PC-3 (cell line): ENCODE results near the gene IGFALS. TPM values are rescaled to one million over a fixed set of nuclear protein-coding genes. Genes with fewer than 3 reads are reported as not detected.

Source experiments
- ATAC-seq: fragments of 200-7000 bp; cut with Tn5 transposase; 2 replicates; pipeline ENCODE4 v1.9.1; 2020; ENCODE audit warnings: mild to moderate bottlenecking, moderate library complexity
- BruUV-seq: library from RNA; stranded (reverse); fragments of 400-500 nt; replicated peaks from 2 replicates; lab custom pipeline; 2021; lab: Mats Ljungman, UMichigan
- CTCF ChIA-PET: fragments of 300-600 bp; sonication (Branson Sonifier 250); formaldehyde crosslinking; loops from one replicate; lab custom pipeline; 2022; ENCODE audit warnings: antibody characterized with exemption; lab: Charles Lee
- POLR2A ChIA-PET: fragments of 300-600 bp; sonication (Branson Sonifier 250); formaldehyde crosslinking; loops from one replicate; lab custom pipeline; 2022; ENCODE audit warnings: antibody characterized with exemption; ENCODE audit not compliant: unreplicated experiment; lab: Charles Lee
- DNase-seq: peaks from one replicate; pipeline ENCODE4 v3.0.0-alpha.2; 2015
- H2AFZ ChIP-seq: fragments of 300-600 bp; sonication (generic); 2 replicates; pipeline ENCODE4 v1.6.0; 2016; ENCODE audit warnings: antibody characterized with exemption, low read length
- H3F3A ChIP-seq: fragments of 300-600 bp; sonication (generic); one replicate; pipeline ENCODE4 v1.6.0; 2017; ENCODE audit warnings: antibody characterized with exemption, low read length, control low read depth, mild to moderate bottlenecking; ENCODE audit not compliant: unreplicated experiment
- H3K27ac ChIP-seq: fragments of 300-600 bp; sonication (generic); 2 replicates; pipeline ENCODE4 v1.5.1; 2016; ENCODE audit warnings: mild to moderate bottlenecking, low read length
- H3K27me3 ChIP-seq: fragments of 300-600 bp; sonication (generic); 2 replicates; pipeline ENCODE4 v1.6.1; 2016; ENCODE audit warnings: low read length, mixed read lengths
- H3K36me3 ChIP-seq: fragments of 300-600 bp; sonication (generic); 2 replicates; pipeline ENCODE4 v1.6.1; 2016; ENCODE audit warnings: low read depth, mixed run types, low read length, mixed read lengths
- H3K4me1 ChIP-seq: fragments of 300-600 bp; sonication (generic); 2 replicates; pipeline ENCODE4 v1.5.1; 2016; ENCODE audit warnings: low read length; ENCODE audit not compliant: insufficient read depth
- H3K4me2 ChIP-seq: fragments of 300-600 bp; sonication (generic); 2 replicates; pipeline ENCODE4 v1.6.0; 2016; ENCODE audit warnings: low read length
- H3K4me3 ChIP-seq: fragments of 300-600 bp; sonication (generic); 2 replicates; pipeline ENCODE4 v1.5.1; 2016; ENCODE audit warnings: mild to moderate bottlenecking, low read length, mixed read lengths
- H3K79me2 ChIP-seq: fragments of 300-600 bp; sonication (generic); 2 replicates; pipeline ENCODE4 v1.6.1; 2017; ENCODE audit warnings: low read length, mixed read lengths
- H3K9ac ChIP-seq: fragments of 300-600 bp; sonication (generic); 2 replicates; pipeline ENCODE4 v1.6.0; 2016; ENCODE audit warnings: mild to moderate bottlenecking, low read length
- H3K9me2 ChIP-seq: fragments of 300-600 bp; sonication (generic); replicated peaks from 2 replicates; pipeline ENCODE4 v1.6.1; 2016; ENCODE audit warnings: mixed run types, low read length, mixed read lengths
- H3K9me3 ChIP-seq: fragments of 300-600 bp; sonication (generic); 2 replicates; pipeline ENCODE4 v1.6.1; 2016; ENCODE audit warnings: low read length, mixed read lengths
- H4K20me1 ChIP-seq: fragments of 300-600 bp; sonication (generic); 2 replicates; pipeline ENCODE4 v1.6.1; 2016; ENCODE audit warnings: low read length, mixed read lengths
- CTCF ChIP-seq: fragments of 300-600 bp; sonication (generic); conservative IDR thresholded peaks from 2 replicates; pipeline ENCODE4 v1.5.1; 2017; ENCODE audit warnings: antibody characterized with exemption, low read depth, mild to moderate bottlenecking, low read length
- EZH2 ChIP-seq: fragments of 300-600 bp; sonication (generic); IDR thresholded peaks from one replicate; pipeline ENCODE4 v1.6.1; 2017; ENCODE audit warnings: antibody characterized with exemption, mild to moderate bottlenecking, low read length; ENCODE audit not compliant: unreplicated experiment
- EZH2phosphoT487 ChIP-seq: fragments of 300-600 bp; sonication (generic); IDR thresholded peaks from 2 replicates; pipeline ENCODE4 v1.6.1; 2018; ENCODE audit warnings: mild to moderate bottlenecking, antibody characterized with exemption, low read length, borderline replicate concordance
- intact Hi-C: fragments of 100-400 bp; cut with micrococcal nuclease; formaldehyde crosslinking; loops from 2 replicates; pipeline ENCODE4 v1.9.0; 2023
- total RNA-seq: library from RNA; depleted of rRNA; stranded (reverse); fragments of >200 nt; gene quantifications from 2 replicates; pipeline ENCODE4 v1.2.3, GENCODE V29; 2014

The IGFALS gene
- total RNA-seq, 1 experiment from 2014 or later: not detected

DNA sequence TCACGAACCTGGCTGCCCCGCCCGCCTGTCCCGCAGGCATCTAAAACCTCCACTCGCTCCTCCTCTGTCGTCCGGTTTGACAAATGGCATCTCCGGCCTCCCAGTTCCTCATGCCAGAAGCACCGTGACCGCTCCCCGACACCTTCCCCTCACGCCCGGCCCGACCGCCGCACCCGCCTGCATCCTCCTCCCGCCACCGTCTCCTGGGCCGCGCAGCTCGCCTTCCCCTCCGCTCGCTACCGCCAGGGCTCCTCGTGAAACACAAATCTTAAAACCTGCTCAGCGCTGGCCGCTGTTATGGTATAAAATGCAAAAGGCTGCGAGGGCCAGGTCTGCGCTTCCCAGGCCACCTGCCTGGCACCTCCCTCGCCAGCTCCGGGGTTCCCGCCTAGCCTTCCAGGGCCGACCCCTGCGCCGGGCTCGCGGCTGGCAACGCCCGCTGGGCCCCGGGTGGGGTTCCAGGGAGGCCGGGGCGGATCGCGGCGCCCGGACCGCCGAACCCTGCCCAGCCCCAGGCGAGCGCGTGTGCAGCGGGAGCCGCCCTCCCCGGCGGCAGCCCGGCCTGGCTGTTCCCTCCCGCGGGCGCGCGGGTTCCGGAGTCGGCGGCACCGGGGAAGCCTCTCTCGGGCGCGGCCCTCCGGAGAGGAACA lies 11.6 kb downstream of the IGFALS start:
- intact Hi-C loops: no loop called here
- ChIA-PET CTCF (interaction anchor here (0.7 kb wide), 1 partner anchor 76 kb away, joined by 3 read pairs; the partner anchor contains the start of gene MAPK8IP3), POLR2A (interaction anchor here (1.0 to 1.1 kb wide), 3 partner anchors 9 to 183 kb away, joined by 9 to 26 read pairs (median 14); partner anchors contain the start of genes EME2, JPT2, MRPS34 and RPS2)
- Histone ChIP-seq H3K9me2 (no peaks in the 10 kb centered on the region), H3K4me2 (peak overlapping the region; percentile 93), H3F3A (no peaks in the 10 kb centered on the region), H3K9me3 (no peaks in the 10 kb centered on the region), H3K4me3 (peak overlapping the region; percentile 85), H4K20me1 (no peaks in the 10 kb centered on the region), H3K79me2 (peaks cover 49% of the 10 kb centered on the region), H3K9ac (peak overlapping the region; percentile 69), H3K27me3 (no peaks in the 10 kb centered on the region), H3K4me1 (peaks cover 11% of the 10 kb centered on the region; the same call in 1 of the 2 replicates), H3K27ac (no peak overlapping the region), H3K36me3 (no peaks in the 10 kb centered on the region), H2AFZ (peak overlapping the region; percentile 42; the same call in 1 of the 2 replicates)
- no TSS peak for BruUV-seq
- no peak for TF ChIP-seq EZH2phosphoT487
- peak; percentile 14 for ATAC-seq
- DNase-seq: no peak

- Histone ChIP-seq H3F3A (no peaks in the 10 kb centered on the region), H4K20me1 (no peaks in the 10 kb centered on the region), H3K4me1 (peaks cover 11% of the 10 kb centered on the region; the same call in 1 of the 2 replicates), H3K27me3 (no peaks in the 10 kb centered on the region), H3K9ac (peak overlapping the region; percentile 69; the same call in 1 of the 2 replicates), H3K27ac (no peak overlapping the region), H3K4me2 (peak overlapping the region; percentile 93), H2AFZ (no peak overlapping the region), H3K9me2 (no peaks in the 10 kb centered on the region), H3K9me3 (no peaks in the 10 kb centered on the region), H3K4me3 (peak overlapping the region; percentile 85), H3K79me2 (peaks cover 45% of the 10 kb centered on the region), H3K36me3 (no peaks in the 10 kb centered on the region)
- POLR2A ChIA-PET: no interaction called here
- intact Hi-C loops: no loop called here
- ATAC-seq: no peak
- CTCF ChIA-PET: no interaction called here
- no peak for DNase-seq
- no peak for TF ChIP-seq CTCF
- BruUV-seq: no TSS peak
Measured at GRCh38 chr16:1781254-1781653, 12.3 kb downstream of the IGFALS start.

- H3K4me3 ChIP-seq: peak overlapping the region; percentile 85; the same call in 1 of the 2 replicates
Measured at GRCh38 chr16:1780677-1781072, 12.8 kb downstream of the IGFALS start.

More at GRCh38 chr16:1780677-1781072, 12.8 kb downstream of the IGFALS start:
- DNase-seq (no peak), ATAC-seq (no peak)
- intact Hi-C loops: no loop called here
- Histone ChIP-seq H3K27ac (no peak overlapping the region), H3K79me2 (peaks cover 40% of the 10 kb centered on the region), H3K4me2 (peak overlapping the region; percentile 93), H3K36me3 (no peaks in the 10 kb centered on the region), H3F3A (no peaks in the 10 kb centered on the region), H3K9me3 (no peaks in the 10 kb centered on the region), H2AFZ (no peak overlapping the region), H4K20me1 (no peaks in the 10 kb centered on the region), H3K9ac (no peak overlapping the region), H3K4me1 (peaks cover 11% of the 10 kb centered on the region; the same call in 1 of the 2 replicates), H3K27me3 (no peaks in the 10 kb centered on the region), H3K9me2 (no peaks in the 10 kb centered on the region)
- ChIA-PET CTCF (no interaction called here), POLR2A (no interaction called here)
- TF ChIP-seq EZH2 (no peak), CTCF (no peak), EZH2phosphoT487 (no peak)
- no TSS peak for BruUV-seq
